HG02973 (cell line): ENCODE data around the gene ARRDC4.
"Not testable (repeated sequence)": the region's sequence is repeated elsewhere in the genome, so short reads cannot be mapped to it uniquely, and the experiment has no call there.

Experiments used
- ATAC-seq: cut with Tn5 transposase; IDR thresholded peaks from one replicate; pipeline ENCODE4 v1.9.1; 2021; ENCODE audit warnings: moderate library complexity; ENCODE audit not compliant: unreplicated experiment

The ARRDC4 gene

DNA sequence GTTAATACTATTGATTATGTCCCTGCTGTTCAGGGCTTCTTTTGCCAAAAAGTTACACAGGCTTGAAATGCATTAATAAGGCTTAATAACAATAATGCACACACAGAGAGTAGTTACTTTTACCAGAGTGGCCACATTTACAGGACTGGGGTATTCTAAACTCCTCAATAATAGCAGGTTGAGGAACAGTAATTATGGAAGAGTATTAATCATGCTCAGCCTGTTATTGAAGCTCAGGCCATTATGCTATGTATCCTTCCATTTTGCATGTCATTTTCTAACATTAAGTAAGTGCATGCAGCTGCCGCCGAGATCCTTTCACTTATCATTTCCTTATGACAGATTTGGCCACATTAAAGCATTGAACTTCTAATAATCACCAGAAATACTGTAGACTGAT, 5.7 kb downstream of the ARRDC4 start:
- ATAC-seq = no peak

DNA sequence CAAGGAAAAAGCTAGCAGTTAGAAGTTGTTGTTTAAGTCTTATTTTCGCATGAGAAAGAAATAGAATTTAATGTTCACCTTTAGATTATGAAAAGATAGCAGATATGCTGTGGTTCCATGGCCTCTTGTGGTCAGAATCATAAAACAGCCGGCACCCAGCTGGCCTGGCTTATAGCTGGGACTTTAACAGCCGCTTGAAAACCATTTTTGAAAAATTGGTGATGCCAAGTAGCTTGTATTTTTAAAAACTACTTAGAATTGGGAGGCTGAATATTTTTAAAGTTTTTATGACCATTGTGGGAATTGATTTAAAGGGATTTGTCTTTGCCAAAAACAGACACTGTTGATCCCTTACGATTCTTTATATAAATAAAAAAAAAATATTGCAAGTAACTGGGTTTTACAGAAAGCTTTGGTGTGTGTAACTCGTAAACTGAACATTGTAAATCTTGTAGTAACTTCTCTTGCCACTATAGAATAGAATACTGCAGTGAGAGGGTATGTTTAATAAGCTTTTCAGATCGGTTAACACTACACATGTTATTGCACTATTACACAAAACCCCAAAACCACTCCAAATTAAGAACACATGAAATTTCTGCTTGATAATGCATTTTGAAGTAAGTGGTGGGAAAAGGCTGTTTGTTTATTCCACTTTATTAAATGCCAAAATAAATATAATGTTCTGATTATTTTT, 6.6 kb downstream of the ARRDC4 start:
- ATAC-seq = no peak

DNA sequence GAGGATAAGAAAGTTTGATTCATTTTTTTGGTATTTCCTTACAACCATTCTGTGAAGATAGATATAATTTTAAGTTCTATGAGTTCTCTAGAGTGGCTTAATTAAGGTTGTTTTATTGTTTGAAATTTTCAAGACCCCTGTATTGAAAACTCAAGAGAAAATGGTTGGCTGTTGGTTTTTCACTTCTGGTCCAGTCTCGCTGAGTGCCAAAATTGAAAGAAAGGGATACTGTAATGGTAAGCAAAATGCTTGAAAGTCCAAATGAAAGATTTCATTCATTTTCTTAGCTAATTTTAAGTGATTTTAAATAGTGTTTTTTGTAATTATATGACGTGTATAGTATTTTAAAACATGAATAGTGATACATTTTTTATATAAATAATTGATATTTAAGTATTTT, 7.4 kb downstream of the ARRDC4 start:
- ATAC-seq = no peak

DNA sequence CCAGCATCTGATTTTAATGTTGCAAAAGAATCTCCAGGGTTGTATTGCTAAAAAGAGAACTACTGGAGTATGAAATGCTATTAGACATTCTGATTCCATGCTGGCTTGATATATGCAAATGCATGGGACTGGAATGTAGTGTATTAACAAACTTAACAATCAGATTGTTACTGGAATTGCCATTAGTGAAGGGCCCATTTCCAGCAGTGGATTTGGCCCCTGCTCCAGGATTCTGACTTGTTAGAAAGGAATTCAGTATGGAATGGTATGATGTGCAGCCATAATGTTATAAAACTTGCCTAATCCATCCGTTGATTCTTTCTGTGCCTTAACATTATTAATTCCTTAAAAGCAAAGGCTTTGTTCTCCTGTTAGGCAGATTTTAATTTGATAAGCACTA, 7.9 kb downstream of the ARRDC4 start:
- ATAC-seq = no peak

DNA sequence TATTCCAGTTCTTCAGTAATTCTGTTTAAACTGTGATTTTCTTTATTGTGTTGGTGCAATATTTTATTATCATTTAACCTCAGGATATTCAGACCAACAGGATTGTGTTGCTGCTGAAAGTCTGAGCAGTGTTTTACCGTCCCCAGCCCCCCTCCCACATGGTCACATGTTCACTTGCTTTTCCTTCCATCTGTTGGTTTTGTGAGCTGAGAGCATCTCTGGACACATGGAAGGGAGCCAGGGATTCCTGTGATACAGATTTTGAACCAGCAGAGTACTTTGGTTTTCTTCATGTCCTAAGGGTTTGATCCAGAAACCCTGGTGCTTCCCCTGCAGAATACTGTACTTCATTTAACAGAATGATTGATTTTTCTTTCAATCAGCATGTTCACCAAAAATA, 11.9 kb downstream of the ARRDC4 start:
- ATAC-seq = no peak

DNA sequence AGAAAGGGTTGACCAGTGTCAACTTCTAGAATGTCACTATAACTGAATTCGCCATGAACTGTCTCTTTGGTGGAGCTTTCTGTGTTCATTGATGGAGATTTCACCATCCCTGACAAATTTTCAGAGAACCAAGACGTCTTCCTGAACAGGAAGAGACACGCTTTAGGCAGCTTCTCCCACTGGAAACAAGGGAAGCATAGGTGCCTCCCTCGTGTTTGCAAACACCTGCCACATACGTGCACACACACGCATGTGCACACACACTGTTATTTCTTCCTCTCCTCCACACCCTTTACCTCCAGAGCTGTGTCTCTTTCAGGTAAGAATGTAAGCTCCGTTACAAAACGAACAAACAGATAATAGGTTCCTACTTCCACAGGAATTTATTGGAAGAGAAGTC, 15.6 kb downstream of the ARRDC4 start:
- no peak for ATAC-seq

DNA sequence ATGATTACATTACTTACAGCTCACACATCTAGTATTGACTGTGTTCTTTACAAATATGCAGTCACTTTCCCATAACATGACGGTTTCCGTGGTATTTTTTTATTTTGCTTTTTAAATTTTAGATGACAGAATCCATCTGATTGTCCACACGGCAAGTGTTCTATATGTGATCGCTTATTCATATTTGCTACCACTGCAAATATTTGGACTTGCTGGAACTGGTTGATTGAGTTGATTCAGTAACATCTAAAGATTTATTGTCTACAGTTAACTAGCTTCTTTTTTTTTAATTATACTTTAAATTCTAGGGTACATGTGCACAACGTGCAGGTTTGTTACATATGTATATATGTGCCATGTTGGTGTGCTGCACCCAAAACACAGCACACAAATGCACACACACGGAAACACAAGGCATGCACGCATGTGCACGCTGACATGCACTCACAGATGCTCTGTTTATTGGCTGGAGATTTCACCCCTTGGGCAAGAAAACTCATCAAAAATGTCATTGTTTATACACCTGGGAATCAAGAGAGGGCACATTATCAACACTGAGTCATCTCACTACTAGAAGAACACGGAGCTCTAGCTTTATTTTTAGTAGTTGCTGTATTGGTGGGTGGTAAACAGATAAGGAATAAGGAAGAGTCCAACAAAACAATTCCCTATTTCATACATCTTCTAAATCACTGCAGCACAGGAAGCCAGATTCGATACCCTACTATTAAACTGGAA, 16.4 kb downstream of the ARRDC4 start:
- no peak for ATAC-seq

DNA sequence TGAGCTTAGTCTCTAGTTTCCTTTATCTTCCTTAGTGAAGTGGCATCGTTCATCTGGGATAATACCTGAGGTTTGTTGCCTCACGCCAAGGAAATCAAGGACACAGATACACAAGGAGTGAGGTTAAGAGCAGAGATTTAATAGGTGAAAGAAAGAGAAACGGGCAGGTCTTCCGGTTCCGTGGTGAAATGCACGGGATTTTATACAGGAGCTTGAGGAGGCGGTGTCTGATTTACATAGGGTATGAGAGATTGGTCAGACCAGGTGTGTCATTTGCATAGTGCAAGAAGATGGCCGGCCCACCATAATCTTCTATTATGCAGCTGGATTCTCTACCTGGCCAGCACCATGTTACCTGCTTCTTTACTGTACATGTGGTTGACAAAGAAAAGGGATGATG, 17.2 kb downstream of the ARRDC4 start:
- no peak for ATAC-seq

DNA sequence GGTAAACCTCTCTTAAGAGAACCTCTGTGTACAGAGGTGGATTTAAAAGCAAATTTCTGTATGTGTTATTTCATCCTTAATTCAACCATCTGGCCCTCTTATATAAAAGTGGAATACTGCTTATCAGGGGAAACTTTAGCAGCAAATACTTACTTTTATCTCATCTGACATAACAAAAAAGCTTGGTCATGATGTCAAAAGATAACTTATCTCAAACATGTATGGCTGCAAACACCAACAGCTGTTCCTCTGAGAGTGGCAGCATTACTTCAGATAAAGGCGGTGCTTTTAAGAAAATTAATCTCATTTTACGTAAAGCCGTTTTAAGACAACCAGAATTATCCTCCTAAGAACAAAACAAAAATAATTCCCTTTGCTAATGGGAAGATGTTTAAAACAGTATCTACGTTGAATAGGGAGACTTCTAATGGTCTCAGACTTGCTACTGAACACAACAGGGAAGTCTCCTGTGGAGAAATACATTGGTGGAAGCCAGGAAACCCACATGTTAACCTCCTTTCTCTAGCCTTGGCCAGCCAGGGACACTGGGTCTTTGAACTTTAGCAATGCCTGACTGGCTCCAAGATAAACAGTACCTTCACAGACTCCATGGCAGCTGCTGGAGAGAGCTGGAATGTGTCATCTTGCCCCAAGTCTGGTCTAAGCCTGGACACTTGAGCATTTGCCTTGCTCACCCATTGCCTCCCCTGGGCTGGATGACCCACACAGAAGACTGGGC, 18.1 kb downstream of the ARRDC4 start:
- no peak for ATAC-seq

DNA sequence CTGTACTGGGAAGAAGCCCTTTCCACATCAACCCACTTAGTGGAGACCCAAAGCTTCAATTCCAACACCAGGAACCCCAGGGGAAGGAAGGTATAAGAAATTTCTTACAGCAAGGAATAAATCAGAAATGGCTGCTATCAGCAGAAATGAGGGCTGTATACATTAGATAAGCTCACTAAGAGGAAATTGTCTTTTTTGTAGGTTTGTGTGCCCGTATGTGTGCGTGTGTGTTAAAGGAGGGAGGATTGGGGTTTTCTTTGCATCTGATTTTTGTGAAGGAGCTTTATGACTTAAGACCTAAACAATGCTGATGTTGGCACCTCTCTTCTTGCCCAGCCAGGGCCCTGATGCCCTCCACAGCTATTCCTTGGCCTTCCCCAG, 18.6 kb downstream of the ARRDC4 start:
- ATAC-seq = no peak

DNA sequence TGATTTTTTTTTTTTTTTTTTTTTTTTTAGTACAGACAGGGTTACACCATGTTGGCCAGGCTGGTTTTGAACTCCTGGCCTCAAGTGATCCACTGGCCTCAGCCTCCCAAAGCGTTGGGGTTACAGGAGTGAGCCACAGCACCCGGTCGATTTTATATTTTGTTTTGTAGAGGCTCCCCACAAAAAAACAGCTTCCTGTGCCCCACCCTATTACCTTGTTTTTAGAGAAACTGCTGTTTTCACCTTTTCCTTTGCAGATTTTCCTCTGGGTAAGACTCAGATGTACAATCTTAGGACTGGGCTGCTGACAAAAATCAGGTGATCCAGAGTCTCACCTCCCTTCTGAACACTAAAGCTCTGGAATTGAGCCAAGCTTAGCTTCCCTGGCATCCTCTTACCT, 20.6 kb downstream of the ARRDC4 start:
- ATAC-seq = no peak

DNA sequence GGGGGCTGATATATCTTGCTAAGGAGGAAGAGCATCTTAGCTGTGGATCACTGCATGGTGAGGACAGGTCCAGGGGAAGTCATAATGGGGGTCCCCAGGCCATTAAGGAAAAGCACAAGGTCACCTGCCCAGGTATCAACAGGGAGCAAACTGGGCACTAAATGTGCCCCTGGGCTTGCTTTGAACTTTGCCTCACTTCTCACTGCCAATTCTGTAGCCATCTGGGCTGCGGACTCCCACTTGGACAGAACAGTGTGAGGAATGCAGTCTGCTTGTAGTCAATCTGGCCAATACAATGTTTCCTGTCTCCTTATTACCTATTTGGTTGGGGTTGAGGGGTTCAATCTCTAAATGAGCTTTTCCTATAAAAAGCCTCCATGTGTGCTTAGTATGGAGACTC, 21.3 kb downstream of the ARRDC4 start:
- no peak for ATAC-seq

DNA sequence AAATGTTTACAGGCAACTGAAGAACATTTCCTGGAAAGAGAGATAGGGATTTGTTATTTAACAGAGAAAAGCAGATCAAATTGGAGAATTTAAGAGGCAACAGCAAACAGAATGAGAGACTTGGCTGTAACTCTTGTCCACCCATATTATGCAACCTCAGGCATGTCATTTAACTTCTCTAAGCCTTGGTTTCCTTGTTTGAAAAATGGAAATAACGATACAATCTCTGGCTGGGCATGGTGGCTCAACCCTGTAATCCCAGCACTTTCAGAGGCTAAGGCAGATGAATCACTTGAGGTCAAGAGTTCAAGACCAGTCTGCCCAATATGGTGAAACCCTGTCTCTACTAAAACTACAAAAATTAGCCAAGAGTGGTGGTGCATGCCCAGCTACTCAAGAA, 23.7 kb downstream of the ARRDC4 start:
- no peak for ATAC-seq

DNA sequence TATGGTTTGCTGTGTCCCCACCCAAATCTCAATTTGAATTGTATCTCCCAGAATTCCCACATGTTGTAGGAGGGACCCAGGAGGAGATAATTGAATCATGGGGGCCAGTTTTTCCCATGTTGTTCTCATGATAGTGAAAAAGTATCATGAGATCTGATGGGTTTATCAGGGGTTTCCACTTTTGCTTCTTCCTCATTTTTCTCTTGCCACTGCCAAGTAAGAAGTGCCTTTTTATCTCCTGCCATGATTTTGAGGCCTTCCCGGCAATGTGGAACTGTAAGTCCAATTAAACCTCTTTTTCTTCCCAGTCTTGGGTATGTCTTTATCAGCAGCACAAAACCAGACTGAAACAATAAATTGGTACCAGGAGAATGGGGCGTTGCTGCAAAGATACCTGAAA, 25.5 kb downstream of the ARRDC4 start:
- ATAC-seq = not testable (repeated sequence)

DNA sequence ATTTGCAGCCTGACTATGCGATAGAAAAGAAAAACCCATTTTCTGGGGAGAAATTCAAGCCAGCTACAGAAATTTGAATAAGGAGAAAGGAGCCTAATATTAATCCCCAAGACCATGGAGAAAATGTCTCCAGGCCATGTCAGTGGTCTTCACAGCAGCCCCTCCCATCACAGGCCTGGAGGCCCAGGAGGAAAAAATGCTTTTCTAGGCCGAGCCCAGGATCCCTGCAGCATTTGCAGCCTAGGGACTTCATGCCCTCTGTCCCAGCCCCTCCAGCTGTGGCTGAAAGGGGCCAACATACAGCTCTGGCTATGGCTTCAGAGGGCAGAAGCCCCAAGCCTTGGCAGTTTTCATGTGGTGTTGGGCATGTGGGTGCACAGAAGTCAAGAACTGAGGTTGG, 26.3 kb downstream of the ARRDC4 start:
- no peak for ATAC-seq

DNA sequence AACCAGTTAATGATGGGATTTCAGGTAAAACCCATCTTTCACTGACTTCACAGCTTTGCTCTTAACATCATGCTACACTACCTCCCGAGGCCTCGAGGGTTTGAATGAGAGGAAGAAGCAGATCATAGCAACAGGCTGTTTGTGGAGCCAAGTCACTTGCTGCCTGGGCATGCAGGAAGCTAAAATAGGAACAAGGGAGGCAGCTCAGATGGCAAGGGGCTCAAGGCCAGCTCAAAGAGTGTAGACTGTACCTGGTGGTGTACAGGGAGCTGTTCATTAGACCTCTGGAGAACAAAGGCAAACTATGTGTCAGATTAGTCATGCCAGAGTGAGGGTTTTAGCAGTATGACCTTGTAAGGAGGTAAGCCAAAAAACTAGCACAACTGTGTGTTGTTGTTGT, 28.8 kb downstream of the ARRDC4 start:
- ATAC-seq = no peak

DNA sequence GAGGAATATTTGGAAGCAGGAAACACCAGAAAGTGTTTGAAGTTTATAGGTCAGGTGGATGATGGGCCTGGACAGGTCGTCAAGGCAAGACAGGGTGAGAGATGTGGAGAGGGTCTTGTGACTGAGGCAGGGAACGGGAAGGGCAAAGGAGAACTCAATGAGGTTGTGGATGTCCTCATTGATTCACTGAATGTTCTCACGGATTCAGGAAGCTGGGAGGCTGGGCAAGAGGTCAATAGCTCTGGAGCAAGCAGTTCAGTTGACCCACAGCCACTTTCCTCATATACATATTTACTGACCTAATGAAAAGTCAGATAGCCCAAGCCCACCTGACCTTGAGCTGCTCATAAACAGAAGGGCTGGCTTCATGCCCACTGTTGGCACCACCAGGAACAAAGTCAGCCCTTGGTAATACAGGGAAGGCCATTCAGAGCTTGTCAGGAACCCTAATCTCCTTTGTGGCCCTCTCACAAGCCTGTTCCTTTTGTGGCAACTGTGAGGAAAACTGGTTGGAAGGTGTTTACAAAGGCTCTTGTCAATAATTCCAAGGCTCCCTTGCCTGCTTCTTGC, 31.6 kb downstream of the ARRDC4 start:
- ATAC-seq = no peak

DNA sequence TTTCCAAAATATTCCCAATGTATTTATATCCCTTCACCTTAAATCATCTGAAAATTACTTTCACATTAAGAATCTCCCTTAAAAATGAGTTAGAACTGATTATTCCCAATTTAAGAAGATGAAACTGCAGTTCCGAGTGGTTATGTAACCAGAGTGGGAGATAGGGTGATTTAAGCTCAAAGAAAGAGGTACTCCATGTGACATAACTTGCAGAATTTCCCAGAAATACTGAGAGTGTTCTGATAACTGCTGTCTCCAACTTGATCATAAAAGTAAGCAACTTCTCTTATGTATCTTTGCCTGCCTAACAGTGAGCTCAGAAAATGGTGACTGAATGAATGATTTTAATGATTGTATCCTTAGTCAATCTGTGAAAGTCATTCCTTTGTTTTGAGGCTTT, 32.3 kb downstream of the ARRDC4 start:
- no peak for ATAC-seq

DNA sequence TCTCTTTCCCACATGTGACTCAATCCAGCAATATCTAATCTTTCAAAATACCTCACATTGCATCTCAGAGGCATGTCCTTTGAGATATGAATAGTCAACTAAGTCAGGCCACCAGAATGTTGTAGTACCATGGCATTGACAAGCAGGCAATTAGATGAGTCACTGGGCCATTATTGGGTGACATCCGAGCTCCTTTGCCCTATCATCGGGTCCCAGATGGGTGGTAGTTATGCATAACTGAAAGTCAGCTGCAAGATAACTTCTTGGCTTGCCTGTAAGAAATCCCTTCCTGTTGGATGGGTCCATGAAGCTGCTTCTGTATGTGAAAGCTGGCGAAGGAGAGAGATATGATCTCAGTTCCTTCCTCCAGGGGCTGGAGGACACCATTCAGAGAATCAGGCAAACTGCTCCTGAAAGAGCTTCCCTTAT, 32.8 kb downstream of the ARRDC4 start:
- ATAC-seq = no peak

DNA sequence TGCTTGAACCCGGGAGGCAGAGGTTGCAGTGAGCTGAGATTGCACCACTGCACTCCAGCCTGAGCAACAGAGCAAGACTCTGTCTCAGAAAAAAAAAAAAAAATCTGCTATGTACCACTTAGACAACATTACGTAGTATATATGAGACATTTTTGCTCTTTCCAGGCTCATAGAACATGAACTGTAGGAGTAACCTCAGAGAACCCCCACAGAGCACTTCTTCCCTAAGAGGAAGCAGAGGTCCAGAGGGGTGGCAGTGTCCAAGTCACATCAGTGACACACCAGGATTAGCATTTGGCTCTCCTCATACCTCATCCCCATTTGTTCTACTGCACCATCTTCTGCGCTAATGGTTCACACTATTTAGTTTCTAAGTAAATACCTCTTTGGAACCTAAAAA, 33.7 kb downstream of the ARRDC4 start:
- no peak for ATAC-seq

DNA sequence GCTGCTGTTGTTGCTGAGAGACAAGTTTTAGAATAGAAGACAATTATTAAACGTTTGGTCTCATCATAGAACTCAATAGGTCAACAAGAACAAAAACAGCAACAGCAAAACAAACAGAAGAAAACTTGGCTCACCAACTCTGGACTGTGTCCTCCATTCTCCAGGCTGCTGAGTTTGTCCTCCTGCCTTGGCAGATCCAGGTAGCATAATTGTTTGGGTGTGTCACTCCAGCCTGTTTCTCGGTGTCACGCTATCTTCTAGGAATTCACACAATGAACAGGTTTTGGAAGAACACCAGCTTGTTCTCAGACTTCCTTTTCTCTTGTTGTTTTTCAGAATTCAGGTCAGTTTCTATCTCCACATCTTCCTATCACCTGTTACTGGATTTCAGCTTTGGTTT, 34.7 kb downstream of the ARRDC4 start:
- ATAC-seq = no peak
